Skin of body (tissue), 2 donors: Measurements from ENCODE around the gene DHCR7. TPM values are rescaled to one million over a fixed set of nuclear protein-coding genes. Genes with fewer than 3 reads are reported as not detected.
"Not testable (repeated sequence)": the region's sequence is repeated elsewhere in the genome, so short reads cannot be mapped to it uniquely, and the experiment has no call there.

Experiments
- DNase-seq: peaks from one replicate; lab custom pipeline; 2025; lab: John Stamatoyannopoulos, UW
- total RNA-seq: library from RNA; depleted of rRNA; stranded (reverse); fragments of >200 nt; gene quantifications from one replicate; pipeline ENCODE4 v1.2.3, GENCODE V29; 2014

Gene DHCR7
- total RNA-seq, 1 donor from 2014 or later: 34.5 TPM

DNA sequence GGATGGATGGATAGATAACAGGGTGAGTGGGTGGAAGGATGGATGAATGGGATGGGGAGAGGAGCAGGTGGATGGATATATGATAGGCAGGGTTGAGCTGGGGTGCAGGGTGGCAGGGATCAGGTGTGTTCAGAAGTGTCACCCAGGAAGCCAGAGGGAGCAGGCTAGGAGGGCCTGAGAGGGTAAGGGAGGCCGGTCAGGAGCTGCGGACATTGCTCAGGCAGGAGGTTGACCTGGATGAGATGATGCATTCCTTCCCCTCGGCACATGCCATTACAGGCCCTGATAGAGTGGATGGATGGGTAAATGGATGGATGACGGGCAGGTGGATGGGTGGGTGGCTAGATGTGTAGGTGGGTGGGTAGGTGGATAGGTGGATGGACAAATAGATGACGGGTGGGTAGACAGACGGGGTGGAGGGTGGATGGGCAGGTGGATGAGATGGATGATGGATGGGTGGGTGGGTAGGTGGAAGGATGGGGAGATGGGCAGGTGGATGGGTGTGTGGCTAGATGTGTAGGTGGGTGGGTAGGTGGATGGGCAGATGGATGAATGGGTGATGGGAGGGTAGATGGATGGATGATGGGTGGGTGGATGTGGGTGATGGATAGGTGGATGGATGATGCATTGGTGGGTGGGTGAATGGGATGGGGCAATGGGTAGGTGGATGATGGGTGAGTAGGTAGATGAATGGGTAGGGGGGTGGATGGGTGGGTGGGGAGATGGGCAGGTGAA, 8.0 kb downstream of the DHCR7 start:
- no peak for DNase-seq

DNA sequence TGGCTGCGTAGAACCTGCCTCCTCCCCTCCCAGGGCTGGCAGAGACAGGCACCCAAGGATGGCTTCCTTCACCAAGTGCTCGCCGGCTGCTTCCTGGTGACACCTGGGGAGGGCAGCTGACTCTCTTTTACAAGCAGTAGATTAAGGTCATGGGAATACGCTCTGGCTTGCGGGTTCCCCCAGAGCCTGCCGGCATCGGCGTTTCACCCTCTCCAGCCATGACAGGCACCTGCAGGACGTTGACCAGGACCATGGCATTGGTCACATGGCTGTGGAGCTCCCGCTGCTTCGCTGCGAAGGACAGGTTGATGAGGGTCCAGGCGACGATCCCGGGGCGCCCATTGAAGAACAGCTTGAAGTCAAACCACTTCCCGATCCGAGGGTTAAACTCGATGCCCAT, 9.5 kb downstream of the DHCR7 start:
- no peak for DNase-seq

DNA sequence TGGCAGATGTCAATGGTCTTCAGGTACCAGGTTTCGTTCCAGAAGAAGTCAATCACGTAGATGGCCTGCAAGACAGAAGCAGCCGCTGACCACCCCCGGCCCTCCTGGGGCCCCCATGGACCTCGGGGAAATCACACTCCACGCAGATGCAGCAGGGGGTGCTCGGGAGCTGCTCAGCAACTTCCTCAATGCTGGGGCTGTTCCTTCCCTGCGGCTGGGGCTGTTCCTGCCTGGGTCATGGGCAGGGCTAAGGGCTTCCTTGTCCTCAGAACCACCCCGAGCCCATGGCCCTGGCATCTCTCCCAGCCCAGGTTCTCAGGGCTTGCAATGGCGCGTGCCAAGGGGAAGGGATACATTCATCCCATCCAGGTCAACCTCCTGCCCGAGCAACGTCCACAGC, 10.3 kb downstream of the DHCR7 start:
- DNase-seq: no peak

DNA sequence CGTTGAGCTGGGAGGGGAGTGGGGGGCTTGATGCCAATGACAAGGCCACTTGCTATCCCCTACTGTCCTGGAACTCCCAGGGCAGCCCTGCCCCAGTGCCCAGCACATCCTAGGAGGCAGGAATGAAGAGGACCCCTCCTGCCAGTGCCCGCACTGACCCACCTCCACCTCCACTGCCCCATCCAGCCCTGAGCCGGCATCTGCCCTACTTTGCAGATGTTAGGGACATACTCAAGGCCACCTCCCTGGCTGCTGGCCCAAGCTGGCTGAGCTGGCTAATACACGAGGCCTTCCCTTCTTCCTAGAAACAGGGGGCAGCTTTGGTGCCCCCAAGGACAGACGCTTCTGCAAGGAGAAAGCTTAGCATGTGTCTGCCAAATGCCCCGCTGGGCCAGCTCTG, 10.8 kb downstream of the DHCR7 start:
- no peak for DNase-seq

DNA sequence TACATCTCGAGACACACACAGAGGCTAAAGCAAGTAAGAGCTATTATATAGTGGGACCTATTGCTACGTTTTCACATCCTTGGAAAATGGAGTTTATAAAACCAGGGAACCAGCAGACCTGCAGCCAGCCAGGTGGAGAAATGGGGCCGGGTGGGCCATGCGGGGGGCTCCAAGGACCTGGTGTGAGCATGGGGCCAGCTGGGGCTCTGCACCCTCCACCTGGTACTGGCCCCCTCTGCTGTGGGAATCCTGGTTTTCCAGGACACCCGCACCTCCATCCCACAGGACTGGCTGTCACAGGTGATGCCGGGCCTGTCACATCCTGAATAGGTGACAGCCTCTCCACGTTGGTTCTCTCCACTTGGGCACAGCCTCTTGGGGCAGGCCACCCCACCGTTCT, 11.3 kb downstream of the DHCR7 start:
- no peak for DNase-seq

DNA sequence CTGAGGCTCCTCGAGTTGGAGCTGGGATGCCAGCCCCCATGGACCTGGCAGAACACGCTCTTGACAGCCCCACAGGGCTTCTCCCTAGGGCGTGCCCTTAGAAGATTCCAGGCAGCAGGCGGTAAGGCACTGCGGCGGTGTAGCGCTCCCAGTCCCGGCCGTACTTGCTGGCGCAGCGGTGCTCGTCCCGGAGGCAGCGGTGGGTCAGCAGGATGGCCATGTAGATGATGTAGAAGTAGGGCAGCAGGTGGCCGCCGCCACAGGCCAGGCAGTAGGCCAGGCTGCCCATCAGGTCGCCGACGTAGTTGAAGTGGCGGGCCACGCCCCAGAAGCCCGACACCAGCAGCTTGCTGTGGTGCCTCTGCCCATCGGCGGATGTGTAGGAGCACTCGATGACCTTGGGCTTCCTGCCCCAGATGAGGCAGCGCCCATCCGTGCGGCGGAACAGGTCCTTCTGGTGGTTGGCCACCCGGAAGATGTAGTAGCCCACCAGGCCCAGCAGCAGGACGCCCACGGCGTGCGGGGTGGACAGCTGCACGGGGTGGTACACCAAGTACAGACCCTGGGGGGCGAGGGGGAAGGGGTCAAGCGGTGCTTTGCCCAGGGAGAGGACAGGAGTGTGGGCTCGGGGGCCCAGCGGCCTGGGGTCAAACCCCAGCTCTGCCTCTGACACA, 12.8 kb downstream of the DHCR7 start:
- no peak for DNase-seq

DNA sequence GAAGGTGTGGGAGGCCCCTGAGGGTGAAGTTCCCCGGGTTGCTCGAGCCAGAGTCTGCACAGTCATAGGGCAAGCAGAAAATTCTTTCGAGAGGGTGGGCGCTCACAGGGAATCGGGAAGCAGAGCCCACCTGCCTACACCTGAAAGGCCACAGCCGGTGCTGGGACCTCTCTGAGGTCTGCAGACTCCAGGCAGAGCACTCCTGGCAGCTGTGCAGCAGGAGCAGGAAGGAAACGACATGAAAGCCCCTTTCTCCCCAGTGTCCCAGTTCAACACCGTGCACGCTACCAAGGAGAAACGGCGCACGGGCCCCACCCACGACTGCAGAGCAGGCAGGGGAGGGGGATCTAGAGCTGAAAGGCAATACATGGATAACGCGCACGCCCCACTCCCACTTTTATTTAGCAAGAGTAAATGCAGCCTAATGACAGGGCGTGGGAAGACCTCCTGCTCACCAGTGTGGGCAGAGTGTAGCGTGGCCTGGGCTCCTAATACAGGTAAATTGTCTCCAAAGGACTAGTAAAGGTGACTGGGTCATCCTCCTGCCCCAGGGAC, 13.5 kb downstream of the DHCR7 start:
- no peak for DNase-seq

DNA sequence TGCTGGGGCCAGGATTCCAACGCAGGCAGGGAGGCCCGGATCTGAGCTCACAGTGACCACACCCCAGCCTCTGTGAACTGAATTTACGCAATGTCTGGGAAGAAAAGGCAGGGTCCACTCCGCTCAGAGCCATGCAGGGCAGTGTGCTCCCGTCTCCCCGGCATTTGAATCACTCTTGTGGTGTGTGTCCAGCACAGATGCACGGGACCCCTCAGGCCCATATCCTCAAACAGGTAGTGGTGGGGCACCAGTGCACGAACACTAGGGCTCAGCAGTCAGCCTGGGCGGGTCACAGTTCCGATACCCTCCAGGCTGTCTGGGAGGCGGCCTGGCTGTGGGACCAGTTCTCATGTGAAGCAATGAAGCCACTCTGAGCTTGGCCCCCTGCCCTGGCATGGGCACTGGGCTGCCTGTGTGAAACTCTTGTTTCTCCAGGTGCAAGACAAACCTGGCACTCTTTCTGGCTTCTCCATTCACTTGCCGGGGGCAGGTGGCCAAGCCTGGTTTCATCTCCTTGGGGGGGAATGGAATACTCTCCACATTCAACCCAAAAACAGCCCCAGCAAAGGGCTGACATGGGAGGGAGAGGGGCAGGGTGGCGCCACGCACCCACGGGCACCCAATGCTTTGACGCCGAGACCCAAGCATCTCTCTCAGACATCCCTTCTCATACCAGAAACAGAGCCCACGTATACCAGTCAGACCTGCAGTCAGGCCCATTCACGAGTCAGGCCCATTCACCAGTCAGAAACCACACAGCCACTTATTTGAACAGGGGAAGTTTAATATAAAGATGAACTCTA, 14.3 kb downstream of the DHCR7 start:
- DNase-seq: peak; percentile 21

DNA sequence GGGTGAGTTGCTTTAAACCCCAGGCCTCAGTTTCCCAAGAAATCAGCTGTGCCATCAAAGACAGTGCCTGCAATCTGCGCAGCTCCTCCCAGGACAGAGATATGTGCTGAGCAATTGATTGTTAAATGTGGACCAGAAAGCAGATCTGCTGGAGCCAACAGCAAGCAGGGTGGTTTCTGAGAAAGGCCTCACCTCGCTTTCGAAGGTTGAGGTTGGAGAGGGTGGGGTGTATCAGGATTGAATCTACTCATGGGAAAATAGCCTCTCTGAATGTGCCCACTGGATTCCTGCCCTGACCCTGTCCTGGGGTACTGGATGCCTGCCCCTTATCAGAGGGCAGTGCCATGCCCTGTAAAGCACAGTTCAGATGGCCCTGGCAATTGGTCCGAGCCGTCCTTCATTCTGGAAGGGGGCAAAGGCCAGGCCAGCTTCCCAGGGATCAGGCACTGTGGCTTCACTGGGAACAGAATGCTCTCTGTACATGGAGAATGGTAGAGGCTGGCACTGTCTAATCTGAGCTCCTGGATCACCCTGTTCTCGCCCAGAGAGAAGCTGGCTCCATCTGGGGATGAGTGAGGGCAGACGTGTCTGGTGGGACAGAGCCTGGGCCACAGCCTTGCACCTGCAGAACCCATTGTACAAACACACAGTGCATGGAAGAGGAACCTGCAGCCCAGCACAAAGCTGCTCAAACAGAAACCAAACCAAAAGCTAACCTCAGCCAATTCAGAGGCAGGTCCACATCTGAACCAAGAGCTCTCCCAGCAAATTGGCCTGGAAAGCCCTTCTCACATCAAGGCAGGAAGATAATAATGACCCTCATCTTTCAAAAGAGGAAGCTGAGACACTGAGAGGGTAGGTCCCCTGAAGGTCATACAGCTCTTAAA, 15.2 kb downstream of the DHCR7 start:
- DNase-seq: no peak

DNA sequence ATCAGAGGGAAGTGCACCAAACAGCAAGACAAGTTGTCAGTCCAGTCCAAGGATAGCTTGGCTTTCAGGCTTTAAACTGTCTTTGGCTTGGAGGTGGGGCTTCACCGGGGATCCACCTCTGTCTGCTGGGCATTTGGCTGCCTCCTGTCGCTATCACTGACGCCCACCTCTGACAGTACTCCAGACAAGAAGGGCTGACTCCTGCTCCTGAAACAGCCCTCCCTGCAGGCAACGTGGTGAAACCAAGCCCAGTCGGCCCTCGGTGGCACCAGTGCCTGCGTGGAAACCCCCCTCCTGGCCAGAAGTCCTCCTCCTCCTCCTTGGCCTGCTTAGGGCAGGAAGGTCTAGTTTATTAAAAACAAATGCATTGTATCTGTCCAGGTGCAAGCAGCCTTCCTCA, 16.9 kb downstream of the DHCR7 start:
- DNase-seq: no peak

DNA sequence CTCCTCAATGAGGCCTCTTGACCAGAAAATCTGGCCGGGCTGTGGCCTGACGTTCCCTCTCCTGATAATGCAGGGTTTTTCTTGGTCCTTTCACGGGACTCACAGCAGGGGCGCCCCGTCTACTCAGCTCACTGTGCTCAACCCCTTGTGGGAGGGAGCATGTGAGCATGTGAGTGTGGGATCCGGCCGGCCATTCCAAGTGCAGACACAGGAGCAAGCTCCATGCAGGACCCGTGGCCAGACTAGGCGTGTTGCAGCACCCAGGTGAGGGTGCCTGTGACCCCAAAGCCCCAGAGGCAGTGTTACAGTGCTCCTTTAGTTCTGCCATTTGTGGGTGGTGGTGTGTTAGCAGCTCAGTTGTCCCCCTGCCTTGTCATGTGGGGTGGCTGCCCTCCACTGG, 18.0 kb downstream of the DHCR7 start:
- no peak for DNase-seq

DNA sequence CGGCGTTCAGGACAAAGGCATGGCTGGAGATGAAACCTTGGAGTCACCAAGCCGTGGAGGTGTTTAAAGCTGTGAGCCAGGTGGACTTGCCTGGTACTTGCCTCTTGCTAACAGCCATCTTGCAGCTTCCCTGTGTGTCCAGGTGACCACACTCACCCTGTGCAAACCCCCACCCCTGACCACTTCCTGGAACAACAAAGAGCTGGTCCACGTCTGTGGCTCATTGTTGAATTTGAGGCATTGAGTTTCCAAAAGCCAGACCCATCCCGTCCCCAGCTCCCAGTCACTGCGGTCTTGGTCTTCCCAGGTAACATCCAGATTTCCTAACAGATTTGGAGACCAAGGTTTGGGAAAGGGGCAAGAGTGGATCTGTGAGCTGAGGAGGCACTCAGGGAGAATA, 18.5 kb downstream of the DHCR7 start:
- DNase-seq: no peak

DNA sequence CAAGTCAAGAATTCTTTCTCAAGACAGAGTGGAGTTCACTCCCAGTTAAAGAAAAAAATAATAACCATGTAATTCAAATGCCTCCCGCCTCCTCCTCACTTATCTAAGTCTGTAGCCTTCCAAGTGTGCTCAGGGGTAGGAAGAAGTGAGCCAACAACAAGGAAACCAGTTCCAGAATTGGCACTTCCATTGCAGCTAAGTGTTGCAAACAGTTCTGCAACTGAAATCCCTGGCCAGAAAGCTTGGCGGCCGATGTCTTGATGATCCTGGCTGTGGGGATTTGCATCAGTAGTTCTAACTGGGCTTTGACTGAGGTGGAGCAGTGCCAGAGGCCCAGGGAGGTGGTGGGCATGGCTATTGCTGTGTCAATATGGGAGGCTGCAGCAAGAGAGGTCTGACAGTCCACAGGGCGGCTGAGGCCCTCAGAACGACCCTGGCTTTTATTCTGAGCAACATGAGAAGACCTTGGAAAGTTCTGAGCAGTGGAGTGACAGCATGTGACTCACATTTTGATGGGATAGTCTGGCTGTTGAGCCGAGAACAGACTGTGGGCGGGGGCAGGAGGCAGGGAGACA, 19.2 kb downstream of the DHCR7 start:
- peak; percentile 28 for DNase-seq

DNA sequence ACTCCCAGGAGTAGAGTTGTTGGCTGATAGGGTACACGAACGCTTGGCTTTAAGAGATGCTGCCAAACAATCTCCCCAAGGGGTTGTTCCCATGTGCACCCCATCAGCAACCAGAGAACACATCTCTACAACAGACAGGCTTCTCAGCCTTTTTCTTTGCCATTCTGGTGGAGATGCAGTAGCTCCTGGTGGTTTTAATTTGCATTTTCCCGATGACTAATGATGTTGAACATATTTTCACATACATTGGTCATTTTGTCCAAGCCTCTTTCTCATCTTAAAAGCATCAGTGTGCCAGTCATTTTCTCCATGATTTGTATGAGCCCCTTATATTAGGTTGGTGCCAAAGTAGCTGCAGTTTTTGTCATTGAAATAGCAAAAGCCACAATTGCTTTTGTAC, 21.8 kb downstream of the DHCR7 start:
- peak; percentile 50 for DNase-seq

DNA sequence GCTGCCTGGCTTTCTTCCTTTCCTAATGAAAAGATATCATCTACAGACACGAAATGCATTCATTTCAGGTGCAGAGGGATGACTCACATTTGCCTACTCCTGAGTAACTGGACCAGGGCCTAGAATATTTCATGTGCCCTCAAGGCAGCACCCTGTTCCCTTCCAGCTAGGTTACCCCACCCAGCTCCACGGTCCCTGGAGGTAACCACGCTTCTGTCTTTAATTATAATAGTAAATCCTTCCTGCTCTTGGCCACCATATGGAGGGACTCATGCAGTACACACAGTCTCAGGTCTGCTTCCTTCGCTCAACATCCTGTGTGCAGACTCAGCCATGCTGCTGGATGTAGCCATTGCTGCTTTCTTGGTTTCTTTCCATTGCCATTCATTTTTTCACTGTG, 22.3 kb downstream of the DHCR7 start:
- DNase-seq: no peak

DNA sequence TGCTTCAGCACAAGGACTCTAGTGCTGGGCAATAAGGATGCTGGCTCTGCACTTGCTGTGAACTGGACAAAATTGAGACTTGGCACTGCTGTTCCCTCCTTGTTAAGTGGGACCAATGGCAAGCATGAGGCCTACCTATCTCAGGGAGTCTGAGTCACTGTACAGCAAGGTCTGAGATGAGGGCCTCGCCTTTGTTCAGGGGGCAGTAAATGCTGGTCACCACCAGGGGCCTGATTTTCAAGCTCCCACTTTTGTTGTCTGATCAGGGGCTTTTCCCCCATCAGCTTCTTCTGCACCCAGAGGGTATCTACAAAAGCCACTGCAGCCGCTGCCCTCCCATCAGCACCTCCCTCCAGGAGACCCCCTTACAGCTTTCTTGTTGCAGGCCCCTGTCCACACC, 22.8 kb downstream of the DHCR7 start:
- DNase-seq: no peak

DNA sequence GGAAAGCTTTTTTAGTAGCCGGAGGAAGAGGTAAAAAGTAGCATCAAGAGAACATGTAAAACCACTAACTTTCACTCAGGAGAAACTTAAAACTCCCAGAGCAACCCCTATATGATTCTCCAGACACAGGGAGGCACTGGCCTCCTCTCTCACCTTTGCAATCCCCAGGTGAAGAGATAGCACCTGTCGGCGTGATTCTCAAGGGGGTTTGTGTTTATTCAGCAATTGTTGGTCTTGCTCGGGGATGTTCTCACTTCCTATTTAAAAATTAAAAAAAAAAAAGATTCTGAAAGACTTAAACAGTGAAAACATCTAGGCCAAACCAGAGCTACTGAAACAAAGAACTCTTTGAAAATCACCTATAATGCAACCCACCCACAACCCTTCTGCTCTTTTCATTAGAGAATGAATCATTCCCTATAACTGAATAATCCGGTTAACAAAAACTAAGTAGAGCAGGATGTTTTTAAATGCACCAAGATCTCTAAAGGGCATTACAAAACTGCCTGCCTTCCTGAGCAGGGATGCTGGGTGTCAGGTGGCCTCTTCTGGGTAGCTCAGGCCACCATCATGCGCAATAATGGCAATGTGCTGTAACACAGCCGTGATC, 24.9 kb downstream of the DHCR7 start:
- DNase-seq: no peak

DNA sequence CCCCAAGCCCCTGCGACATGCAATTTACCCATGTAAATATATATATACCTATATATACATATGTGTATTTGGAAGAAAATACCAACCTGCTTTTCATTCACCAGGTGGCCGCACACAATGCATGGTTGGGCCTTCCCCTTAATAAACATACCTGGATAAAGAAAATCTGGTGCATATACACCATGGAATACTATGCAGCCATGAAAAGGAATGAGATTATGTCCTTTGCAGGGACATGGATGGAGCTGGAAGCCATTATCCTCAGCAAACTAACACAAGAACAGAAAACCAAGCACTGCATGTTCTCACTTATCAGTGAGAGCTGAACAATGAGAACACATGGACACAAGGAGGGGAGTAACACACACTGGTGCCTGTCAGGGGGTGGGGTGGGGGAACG, 25.9 kb downstream of the DHCR7 start:
- not testable (repeated sequence) for DNase-seq

DNA sequence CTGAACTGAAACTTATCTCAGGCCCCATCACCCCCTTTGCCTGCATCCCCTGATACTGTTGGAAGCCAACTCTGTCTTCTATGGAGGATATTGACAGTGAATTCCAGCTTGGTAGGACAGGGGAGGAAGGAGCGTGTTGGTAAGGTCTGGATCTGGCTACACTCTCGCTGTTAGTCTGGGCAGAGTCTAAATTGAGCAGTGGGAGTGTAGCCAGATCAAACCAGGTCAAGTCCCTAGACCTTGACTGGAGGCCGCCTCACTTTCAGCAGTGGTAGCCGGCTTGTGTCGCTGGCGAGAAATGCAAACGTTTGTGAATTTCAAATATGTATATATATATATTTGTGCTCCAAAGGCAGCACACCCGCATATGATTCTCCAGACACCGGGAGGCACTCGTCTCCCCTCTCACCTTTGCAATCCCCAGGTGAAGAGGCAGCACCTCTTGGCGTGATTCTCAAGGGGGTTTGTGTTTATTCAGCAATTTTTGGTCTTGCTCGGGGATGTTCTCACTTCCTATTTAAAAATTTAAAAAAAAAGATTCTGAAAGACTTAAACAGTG, 26.7 kb downstream of the DHCR7 start:
- DNase-seq: no peak
